Limb (tissue), 2 donors: ENCODE measurements around the gene SLC46A2.

Source experiments
- DNase-seq, 2 donors: peaks; one replicate each; pipeline ENCODE4 v3.0.0-alpha.2; 2016; ENCODE audit errors: extremely low spot score in 2 of 2

Gene SLC46A2, protein sequence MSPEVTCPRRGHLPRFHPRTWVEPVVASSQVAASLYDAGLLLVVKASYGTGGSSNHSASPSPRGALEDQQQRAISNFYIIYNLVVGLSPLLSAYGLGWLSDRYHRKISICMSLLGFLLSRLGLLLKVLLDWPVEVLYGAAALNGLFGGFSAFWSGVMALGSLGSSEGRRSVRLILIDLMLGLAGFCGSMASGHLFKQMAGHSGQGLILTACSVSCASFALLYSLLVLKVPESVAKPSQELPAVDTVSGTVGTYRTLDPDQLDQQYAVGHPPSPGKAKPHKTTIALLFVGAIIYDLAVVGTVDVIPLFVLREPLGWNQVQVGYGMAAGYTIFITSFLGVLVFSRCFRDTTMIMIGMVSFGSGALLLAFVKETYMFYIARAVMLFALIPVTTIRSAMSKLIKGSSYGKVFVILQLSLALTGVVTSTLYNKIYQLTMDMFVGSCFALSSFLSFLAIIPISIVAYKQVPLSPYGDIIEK

GRCh38 chr9:112890106-112891081, at the start of gene SLC46A2:
SLC46A2 (minus strand) TSS chr9:112890876; CDS start chr9:112890681, 195 bp downstream.
- DNase-seq, result peak in 1 of 2 donors; percentile 34

GRCh38 chr9:112939418-112939817, 48.7 kb upstream of the SLC46A2 start:
- no peak for DNase-seq

- DNase-seq, result no peak
Observed at GRCh38 chr9:112933696-112934095, 43.0 kb upstream of the SLC46A2 start.

DNA sequence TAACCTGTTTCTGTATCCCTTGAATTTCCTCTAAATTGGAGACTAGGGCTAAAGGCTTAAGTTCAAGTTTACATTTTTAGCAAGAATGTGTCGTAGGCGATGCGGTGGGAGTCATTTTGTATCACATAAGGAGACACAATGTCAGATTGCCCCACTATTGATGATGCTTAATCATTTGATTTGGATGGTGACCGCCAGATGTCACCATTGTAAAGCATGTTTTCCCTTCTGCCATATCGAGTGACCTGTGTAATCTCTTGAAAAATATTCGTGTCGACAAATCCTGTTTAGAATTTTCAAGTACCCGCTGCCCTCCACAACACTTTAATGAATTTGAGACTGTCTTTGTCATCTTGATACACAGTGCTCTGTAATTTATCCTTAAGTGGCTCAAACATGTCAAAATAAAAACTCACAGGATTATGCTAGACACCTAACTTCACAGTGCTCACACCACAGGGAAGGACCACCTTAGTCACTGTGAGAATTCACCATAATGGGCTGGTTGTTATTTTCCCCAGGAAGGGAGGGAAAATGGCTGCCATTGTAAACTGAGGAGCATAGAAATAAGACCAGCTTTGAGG, 34.5 kb upstream of the SLC46A2 start:
- peak in 1 of 2 donors; percentile 4 for DNase-seq

- peak; percentile 28 to 42 for DNase-seq
Observed at GRCh38 chr9:112921549-112921948, 30.9 kb upstream of the SLC46A2 start.

DNA sequence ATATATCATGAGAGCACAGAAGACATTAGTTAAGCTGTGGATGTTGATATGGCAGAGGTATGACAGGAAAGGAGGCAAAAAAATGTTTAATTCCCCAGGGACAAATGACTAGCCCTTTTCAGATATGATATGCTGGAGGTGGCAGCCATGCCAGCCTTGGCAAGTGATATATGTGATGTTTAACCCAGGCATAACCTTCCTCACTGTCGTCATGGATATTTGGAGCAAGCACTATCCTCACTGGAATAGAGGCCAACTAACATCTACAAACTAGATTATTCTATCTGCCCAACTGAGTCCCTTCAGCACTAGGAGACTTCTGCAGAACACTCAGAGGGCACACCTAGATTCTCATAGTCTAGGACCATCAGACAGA, 27.3 kb upstream of the SLC46A2 start:
- DNase-seq, result no peak

DNA sequence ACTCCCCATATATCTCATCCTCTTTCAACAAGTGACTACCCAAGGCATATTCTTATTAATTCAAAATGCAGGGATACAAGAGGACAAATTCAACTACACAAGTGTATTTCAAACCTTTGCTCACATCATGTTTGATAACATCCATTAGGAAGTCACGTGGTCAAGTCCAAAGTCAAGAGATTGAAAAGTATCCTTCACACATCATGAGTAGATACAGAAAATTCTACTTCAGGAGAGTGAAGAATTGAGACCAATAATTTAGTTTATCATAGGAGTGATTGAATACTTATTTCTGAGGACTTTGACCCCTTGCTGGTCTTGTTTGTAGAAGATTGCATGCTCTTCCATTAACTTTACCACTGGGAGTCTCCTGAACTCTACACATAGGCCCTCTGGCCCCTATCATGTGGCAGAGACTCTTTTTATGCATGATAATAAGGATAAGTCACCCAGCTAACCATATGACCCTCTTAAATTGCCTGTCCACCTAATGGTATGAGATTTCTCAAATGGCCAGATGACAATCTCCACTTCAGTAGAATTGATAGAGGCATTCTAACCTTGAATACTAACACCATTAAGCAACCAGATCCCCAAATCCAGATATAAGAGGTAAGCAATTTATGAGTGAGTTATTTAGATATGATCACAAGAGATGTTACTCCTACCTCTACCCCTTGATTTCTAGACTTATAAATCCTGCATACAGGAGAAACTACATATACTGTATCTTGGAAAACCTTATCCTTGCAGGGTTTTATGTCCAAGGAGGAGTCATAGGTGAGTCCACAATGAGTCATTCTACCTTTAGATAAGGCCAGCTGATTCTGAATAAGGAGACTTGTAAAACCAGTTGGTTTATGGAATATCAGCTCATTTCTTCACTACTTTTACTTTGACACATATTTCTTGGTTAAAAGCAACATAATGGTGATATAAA, 26.6 kb upstream of the SLC46A2 start:
- DNase-seq, result no peak

GRCh38 chr9:112914524-112914923, 23.8 kb upstream of the SLC46A2 start:
- no peak for DNase-seq

GRCh38 chr9:112913326-112913725, 22.6 kb upstream of the SLC46A2 start:
- DNase-seq, result no peak

- no peak for DNase-seq
Observed at GRCh38 chr9:112912636-112913035, 22.0 kb upstream of the SLC46A2 start.

- DNase-seq, result no peak
Observed at GRCh38 chr9:112911736-112912135, 21.1 kb upstream of the SLC46A2 start.

DNA sequence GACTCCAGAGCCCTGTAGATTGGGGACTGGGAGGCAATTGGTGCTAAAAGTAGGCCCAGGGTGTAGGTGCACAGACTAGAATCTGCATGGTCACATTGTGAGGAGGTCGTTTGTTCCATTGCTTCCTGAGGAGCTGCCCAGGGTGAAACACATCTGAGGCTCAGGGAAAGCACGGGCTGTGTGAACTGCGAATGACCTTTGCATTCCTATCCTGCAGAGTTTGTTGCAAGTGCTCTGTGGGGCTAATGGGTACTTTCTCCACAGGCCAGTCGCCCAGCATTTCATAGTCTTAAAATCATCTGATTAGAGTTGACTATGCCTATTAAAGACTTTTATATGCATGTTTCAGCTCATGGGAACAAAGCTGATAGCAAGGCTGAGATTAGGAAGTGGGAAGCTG, 14.4 kb upstream of the SLC46A2 start:
- DNase-seq, result no peak

- DNase-seq, result no peak
Observed at GRCh38 chr9:112900901-112901300, 10.2 kb upstream of the SLC46A2 start.

DNA sequence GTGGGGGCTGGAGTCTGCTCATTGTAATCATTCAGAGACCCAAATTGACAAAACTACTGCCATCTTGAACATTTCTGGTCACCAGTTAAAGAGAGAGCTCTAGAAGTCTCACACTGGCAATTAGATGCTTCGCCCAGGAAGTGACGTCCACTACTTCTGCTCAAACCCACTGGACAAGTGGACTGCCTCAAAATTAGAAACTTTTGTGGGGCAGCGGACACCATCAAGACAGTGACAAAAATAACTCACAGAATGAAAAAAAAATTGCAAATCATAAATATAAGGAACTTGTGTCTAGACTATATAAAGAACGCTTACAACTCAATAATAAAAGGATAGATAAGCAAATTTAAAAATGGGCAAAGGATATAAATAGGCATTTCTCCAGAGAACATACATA, 9.8 kb upstream of the SLC46A2 start:
- DNase-seq, result no peak

GRCh38 chr9:112898872-112899311, 8.2 kb upstream of the SLC46A2 start:
- DNase-seq, result no peak

DNA sequence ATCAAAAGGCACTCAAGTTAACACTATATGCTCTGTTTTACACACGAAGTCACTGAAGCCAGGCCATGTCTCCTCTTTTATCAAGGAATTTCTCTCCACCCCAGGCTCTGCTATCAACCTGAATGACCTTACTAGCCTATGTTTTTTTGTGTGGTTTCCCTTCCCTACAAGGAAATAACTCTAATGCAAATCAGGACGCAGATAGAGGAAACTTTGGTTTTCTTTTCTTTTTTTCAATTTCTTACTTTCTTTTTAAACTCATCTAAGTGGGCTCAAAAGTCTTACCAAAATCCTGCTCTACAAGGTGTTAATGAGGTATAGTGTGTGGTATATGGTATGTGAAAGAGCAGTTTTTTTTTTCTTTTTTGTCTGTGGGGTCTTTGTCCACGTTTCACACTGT, 5.5 kb upstream of the SLC46A2 start:
- no peak for DNase-seq

DNA sequence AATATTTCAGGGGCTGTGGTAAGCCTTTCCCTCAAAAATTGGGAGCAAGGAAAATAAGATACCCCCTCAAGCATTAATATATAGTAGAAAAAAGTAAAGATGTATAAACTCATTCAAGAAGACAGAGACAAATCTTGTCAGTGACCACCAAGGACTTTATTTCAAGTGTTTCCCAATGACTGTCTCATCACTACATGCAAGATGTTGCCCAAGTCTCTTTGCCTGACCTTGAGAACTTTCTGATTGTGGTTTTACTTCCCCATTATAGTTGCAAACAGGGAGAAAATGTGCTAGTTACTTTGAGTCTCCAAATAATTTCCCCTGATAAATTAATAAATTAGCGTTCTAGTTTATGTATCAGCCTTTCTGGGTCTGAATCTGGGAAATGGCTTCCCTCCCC, 4.0 kb upstream of the SLC46A2 start:
- no peak for DNase-seq

- no peak for DNase-seq
Observed at GRCh38 chr9:112894041-112894440, 3.4 kb upstream of the SLC46A2 start.

- DNase-seq, result no peak
Observed at GRCh38 chr9:112892981-112893380, 2.3 kb upstream of the SLC46A2 start.

GRCh38 chr9:112891521-112891920, 845 bp upstream of the SLC46A2 start:
- DNase-seq, result no peak

GRCh38 chr9:112887381-112887780, 3.3 kb downstream of the SLC46A2 start:
- DNase-seq, result no peak
